IMR-90 (cell line): ENCODE results near the gene VIPR1. TPM values are rescaled to one million over a fixed set of nuclear protein-coding genes. Genes with fewer than 3 reads are reported as not detected.
A peak's percentile ranks its signal among the peaks of the same experiment; 100 is the strongest.

Experiments used
- ATAC-seq: fragments of 200-7000 bp; cut with Tn5 transposase; 2 replicates; pipeline ENCODE4 v1.9.1; 2020; ENCODE audit warnings: low read depth, mild to moderate bottlenecking, moderate library complexity
- BruUV-seq: library from RNA; stranded (reverse); fragments of 400-500 nt; replicated peaks from 2 replicates; lab custom pipeline; 2021; lab: Mats Ljungman, UMichigan
- CTCF ChIA-PET: fragments of 300-600 bp; formaldehyde crosslinking; extraction: SDS; loops from one replicate; lab custom pipeline; 2021; ENCODE audit warnings: antibody characterized with exemption; lab: Yijun Ruan, JAX
- POLR2A ChIA-PET: fragments of 300-600 bp; sonication (Branson Sonifier 250); formaldehyde crosslinking; loops from one replicate; lab custom pipeline; 2022; ENCODE audit warnings: antibody characterized with exemption; ENCODE audit not compliant: unreplicated experiment; lab: Charles Lee
- DNase-seq: peaks from one replicate; pipeline ENCODE4 v3.0.0; 2013
- H2AFZ ChIP-seq: replicated peaks from 2 replicates; pipeline ENCODE3; 2013; ENCODE audit warnings: low read length, mild to moderate bottlenecking; ENCODE audit not compliant: poor library complexity
- H2AK5ac ChIP-seq: 2 replicates; pipeline ENCODE4 v1.6.1; 2013; ENCODE audit warnings: low read depth, low read length, inconsistent platforms
- H2AK9ac ChIP-seq: replicated peaks from 2 replicates; pipeline ENCODE3; 2013; ENCODE audit warnings: mild to moderate bottlenecking, low read depth, low read length, moderate library complexity; ENCODE audit not compliant: poor library complexity
- H2BK120ac ChIP-seq: 2 replicates; pipeline ENCODE4 v1.6.1; 2013; ENCODE audit warnings: low read depth, low read length, inconsistent platforms
- H2BK15ac ChIP-seq: 3 replicates; pipeline ENCODE4 v1.6.1; 2013; ENCODE audit warnings: low read depth, low read length, inconsistent platforms
- H2BK20ac ChIP-seq: 2 replicates; pipeline ENCODE4 v1.6.1; 2013; ENCODE audit warnings: low read depth, mild to moderate bottlenecking, inconsistent platforms, low read length, moderate library complexity
- H2BK5ac ChIP-seq: 2 replicates; pipeline ENCODE4 v1.6.1; 2013; ENCODE audit warnings: mild to moderate bottlenecking, low read depth, low read length, inconsistent platforms; ENCODE audit not compliant: poor library complexity, severe bottlenecking
- H3K14ac ChIP-seq: replicated peaks from 2 replicates; pipeline ENCODE4 v1.6.1; 2013; ENCODE audit warnings: low read depth, low read length, inconsistent platforms
- H3K18ac ChIP-seq: 2 replicates; pipeline ENCODE4 v1.6.1; 2013; ENCODE audit warnings: low read depth, low read length, control low read depth
- H3K23ac ChIP-seq: 2 replicates; pipeline ENCODE4 v1.6.1; 2013; ENCODE audit warnings: low read depth, low read length, inconsistent platforms
- H3K27ac ChIP-seq: 2 replicates; pipeline ENCODE4 v1.5.1; 2013; ENCODE audit warnings: mild to moderate bottlenecking, control low read depth, low read length; ENCODE audit not compliant: insufficient read depth
- H3K27me3 ChIP-seq: 2 replicates; pipeline ENCODE4 v1.6.1; 2013; ENCODE audit warnings: low read length; ENCODE audit not compliant: control insufficient read depth, insufficient read depth
- H3K36me3 ChIP-seq: 2 replicates; pipeline ENCODE4 v1.6.1; 2013; ENCODE audit warnings: low read length, mixed read lengths; ENCODE audit not compliant: control insufficient read depth, insufficient read depth
- H3K4ac ChIP-seq: 2 replicates; pipeline ENCODE4 v1.6.1; 2013; ENCODE audit warnings: low read depth, low read length, inconsistent platforms
- H3K4me1 ChIP-seq: 2 replicates; pipeline ENCODE4 v1.6.1; 2013; ENCODE audit warnings: low read length, mixed read lengths; ENCODE audit not compliant: control insufficient read depth, insufficient read depth
- H3K4me2 ChIP-seq: 2 replicates; pipeline ENCODE4 v1.6.1; 2013; ENCODE audit warnings: low read depth, mild to moderate bottlenecking, control low read depth, low read length, moderate library complexity
- H3K4me3 ChIP-seq: 2 replicates; pipeline ENCODE4 v1.5.1; 2013; ENCODE audit warnings: low read depth, mild to moderate bottlenecking, control low read depth, low read length, moderate library complexity; ENCODE audit not compliant: insufficient read depth
- H3K56ac ChIP-seq: 2 replicates; pipeline ENCODE4 v1.6.1; 2013; ENCODE audit warnings: low read length, inconsistent platforms; ENCODE audit not compliant: insufficient read depth; ENCODE audit errors: extremely low read depth
- H3K79me1 ChIP-seq, 2 experiments: 2 replicates each; pipeline ENCODE4 v1.6.1; 2013; ENCODE audit warnings: low read length in 2 of 2, inconsistent platforms in 1 of 2, low read depth in 1 of 2
- H3K9ac ChIP-seq: 2 replicates; pipeline ENCODE4 v1.6.1; 2013; ENCODE audit warnings: low read depth, low read length, control low read depth
- H3K9me1 ChIP-seq: 2 replicates; pipeline ENCODE4 v1.6.1; 2013; ENCODE audit warnings: low read length, inconsistent platforms; ENCODE audit not compliant: insufficient read depth
- H3K9me3 ChIP-seq: 2 replicates; pipeline ENCODE4 v1.6.1; 2013; ENCODE audit warnings: low read length; ENCODE audit not compliant: control insufficient read depth, insufficient read depth
- H4K20me1 ChIP-seq: 2 replicates; pipeline ENCODE4 v1.6.1; 2013; ENCODE audit warnings: low read length, inconsistent platforms; ENCODE audit not compliant: insufficient read depth
- H4K5ac ChIP-seq: 2 replicates; pipeline ENCODE4 v1.6.1; 2013; ENCODE audit warnings: mild to moderate bottlenecking, low read depth, low read length, control low read depth
- H4K8ac ChIP-seq, 2 experiments: 2 replicates each; pipeline ENCODE4 v1.6.1; 2013; ENCODE audit warnings: low read depth in 2 of 2, low read length in 2 of 2, control low read depth in 1 of 2, inconsistent platforms in 1 of 2
- H4K91ac ChIP-seq: 2 replicates; pipeline ENCODE4 v1.6.1; 2013; ENCODE audit warnings: low read depth, low read length, inconsistent platforms; ENCODE audit not compliant: insufficient read depth
- BHLHE40 ChIP-seq: fragments of 150-350 bp; IDR thresholded peaks from 2 replicates; pipeline ENCODE4 v1.6.1; 2016; ENCODE audit warnings: mild to moderate bottlenecking, low read depth, low read length
- CEBPB ChIP-seq: IDR thresholded peaks from 2 replicates; pipeline ENCODE4 v1.6.1; 2012; ENCODE audit warnings: low read depth, low read length, improper control_type of control experiment
- CHD1 ChIP-seq: IDR thresholded peaks from 2 replicates; pipeline ENCODE4 v1.6.1; 2012; ENCODE audit warnings: low read depth, low read length, improper control_type of control experiment
- CTCF ChIP-seq: conservative IDR thresholded peaks from 2 replicates; pipeline ENCODE4 v1.5.1; 2012; ENCODE audit warnings: mild to moderate bottlenecking, low read depth, low read length, improper control_type of control experiment
- ELK1 ChIP-seq: fragments of 150-350 bp; IDR thresholded peaks from 2 replicates; pipeline ENCODE4 v1.6.1; 2016; ENCODE audit warnings: low read depth, mild to moderate bottlenecking, low read length, moderate library complexity, borderline replicate concordance
- FOS ChIP-seq: fragments of 150-350 bp; IDR thresholded peaks from 2 replicates; pipeline ENCODE4 v1.6.1; 2016; ENCODE audit warnings: low read depth, low read length
- MAFK ChIP-seq: IDR thresholded peaks from 2 replicates; pipeline ENCODE4 v1.6.1; 2012; ENCODE audit warnings: low read depth, low read length, improper control_type of control experiment
- MAZ ChIP-seq: IDR thresholded peaks from 2 replicates; pipeline ENCODE4 v1.6.1; 2012; ENCODE audit warnings: low read depth, mild to moderate bottlenecking, low read length, improper control_type of control experiment, moderate library complexity, borderline replicate concordance
- MXI1 ChIP-seq: IDR thresholded peaks from 2 replicates; pipeline ENCODE4 v1.6.1; 2012; ENCODE audit warnings: low read depth, mild to moderate bottlenecking, low read length, moderate library complexity, borderline replicate concordance
- NFE2L2 ChIP-seq: fragments of 150-350 bp; IDR thresholded peaks from 2 replicates; pipeline ENCODE4 v1.6.1; 2016; ENCODE audit warnings: low read depth, mild to moderate bottlenecking, low read length
- POLR2A ChIP-seq: IDR thresholded peaks from 2 replicates; pipeline ENCODE4 v1.6.1; 2012; ENCODE audit warnings: mild to moderate bottlenecking, low read depth, low read length
- RAD21 ChIP-seq: IDR thresholded peaks from 2 replicates; pipeline ENCODE4 v1.6.1; 2012; ENCODE audit warnings: low read length, improper control_type of control experiment
- RCOR1 ChIP-seq: IDR thresholded peaks from 2 replicates; pipeline ENCODE4 v1.6.1; 2012; ENCODE audit warnings: mild to moderate bottlenecking, low read length, improper control_type of control experiment; ENCODE audit not compliant: insufficient replicate concordance
- RFX5 ChIP-seq: IDR thresholded peaks from 2 replicates; pipeline ENCODE4 v1.8.0; 2012; ENCODE audit warnings: low read depth, mild to moderate bottlenecking, low read length, moderate library complexity
- SMC3 ChIP-seq: fragments of 150-350 bp; IDR thresholded peaks from 2 replicates; pipeline ENCODE4 v1.6.1; 2016; ENCODE audit warnings: low read depth, mild to moderate bottlenecking, antibody characterized with exemption, low read length, moderate library complexity
- USF2 ChIP-seq: fragments of 150-350 bp; IDR thresholded peaks from 2 replicates; pipeline ENCODE4 v1.6.1; 2017; ENCODE audit warnings: mild to moderate bottlenecking, antibody characterized with exemption, low read length, low read depth
- WGBS, 2 experiments: methylation state at CpG; one replicate each; pipeline versions ENCODE4 v1.1.5 to v1.1.7; 2013; ENCODE audit warnings: missing lambda C conversion rate in 2 of 2; ENCODE audit not compliant: insufficient read length in 1 of 2; ENCODE audit errors: extremely low coverage in 2 of 2; 5-methylcytosine and 5-hydroxymethylcytosine counted together
- dilution Hi-C: fragments of 300-500 bp; cut with HindIII; formaldehyde crosslinking; loops from one replicate; pipeline ENCODE4 v1.14.3; 2018; ENCODE audit warnings: low sequenced_read_pairs; ENCODE audit not compliant: unreplicated experiment
- in situ Hi-C: fragments of 300-500 bp; cut with MboI; formaldehyde crosslinking; loops from 3 replicates; pipeline ENCODE4 v1.14.3; 2019; ENCODE audit warnings: low sequenced_read_pairs, inconsistent platforms, mixed read lengths
- intact Hi-C: fragments of 100-400 bp; cut with micrococcal nuclease; formaldehyde crosslinking; loops from 2 replicates; pipeline ENCODE4 v1.10.0; 2022
- polyA plus RNA-seq, 3 experiments: library from polyadenylated mRNA; depleted of rRNA; stranded (reverse); fragments of >200 nt; gene quantifications; 2 replicates each; pipeline ENCODE4 v1.2.3, GENCODE V29; 2012; ENCODE audit warnings: low replicate concordance in 1 of 3
- total RNA-seq: library from RNA; depleted of rRNA; stranded (reverse); fragments of >200 nt; gene quantifications from 2 replicates; pipeline ENCODE4 v1.2.3, GENCODE V29; 2012

Gene VIPR1
- total and polyA plus RNA-seq, 2 of the 4 experiments (the other 2 are of a cell fraction), result not detected

GRCh38 chr3:42503957-42504333 is 1.5 kb downstream of the VIPR1 start:
- no peak overlapping the region for H3K4ac ChIP-seq
- no peak overlapping the region for H3K23ac ChIP-seq
- dilution Hi-C loops (no loop called here), in situ Hi-C loops (no loop called here), intact Hi-C loops (no loop called here)
- H2BK120ac ChIP-seq, result no peak overlapping the region
- H2AK5ac ChIP-seq, result no peak overlapping the region
- H2AK9ac ChIP-seq, result peak overlapping the region; percentile 52
- POLR2A ChIA-PET, result interaction anchor here (0.6 kb wide), 1 partner anchor 10 kb away, joined by 7 read pairs; no protein-coding TSS in a partner anchor
- DNase-seq (no peak), ATAC-seq (no peak)
- no peaks in the 10 kb centered on the region for H3K4me1 ChIP-seq
- BruUV-seq, result no TSS peak
- no peak overlapping the region for H3K27ac ChIP-seq
- no peak overlapping the region for H3K56ac ChIP-seq
- H3K9me1 ChIP-seq, result no peaks in the 10 kb centered on the region
- no peak overlapping the region for H3K4me3 ChIP-seq
- no peak overlapping the region for H4K8ac ChIP-seq
- no peak overlapping the region for H3K14ac ChIP-seq
- H4K20me1 ChIP-seq, result no peaks in the 10 kb centered on the region
- no peak overlapping the region for H4K91ac ChIP-seq
- H2BK15ac ChIP-seq, result no peak overlapping the region
- no peak overlapping the region for H3K9ac ChIP-seq
- H3K27me3 ChIP-seq, result peaks cover 61% of the 10 kb centered on the region
- H3K9me3 ChIP-seq, result no peaks in the 10 kb centered on the region
- no peak overlapping the region for H3K4me2 ChIP-seq
- no peak overlapping the region for H2AFZ ChIP-seq
- H2BK5ac ChIP-seq, result no peak overlapping the region
- no peaks in the 10 kb centered on the region for H3K79me1 ChIP-seq
- H3K18ac ChIP-seq, result no peak overlapping the region
- TF ChIP-seq CHD1 (no peak), MXI1 (no peak), MAZ (no peak), CTCF (no peak), RFX5 (no peak), NFE2L2 (no peak), SMC3 (no peak), RCOR1 (no peak), USF2 (no peak), BHLHE40 (no peak), POLR2A (no peak), CEBPB (no peak), MAFK (no peak), RAD21 (no peak), ELK1 (no peak), FOS (no peak)
- H4K5ac ChIP-seq, result no peak overlapping the region
- 83% methylated on average over 2 of the region's 4 CpGs; no CpG with 5 or more reads in 1 of the 2 experiments for WGBS, 2 experiments
- H3K36me3 ChIP-seq, result no peaks in the 10 kb centered on the region
- CTCF ChIA-PET, result no interaction called here
- H2BK20ac ChIP-seq, result no peak overlapping the region
